HEK293 (cell line): ENCODE results near the gene KCNA4.
A peak's percentile ranks its signal among the peaks of the same experiment; 100 is the strongest.

Source experiments
- CTCF ChIA-PET: fragments of 350-600 bp; formaldehyde crosslinking; extraction: SDS; loops from one replicate; lab custom pipeline; 2021; ENCODE audit warnings: antibody characterized with exemption; lab: Yijun Ruan, JAX
- POLR2A ChIA-PET: fragments of 300-600 bp; formaldehyde crosslinking; extraction: SDS; loops from one replicate; lab custom pipeline; 2020; ENCODE audit warnings: antibody characterized with exemption, inconsistent platforms; lab: Yijun Ruan, JAX
- H3K27ac ChIP-seq: fragments of 200-500 bp; sonication (Bioruptor generic); 2 replicates; pipeline ENCODE4 v1.5.1; 2014; ENCODE audit warnings: low read depth, low read length, control low read depth, inconsistent platforms; ENCODE audit errors: extremely low read depth
- H3K36me3 ChIP-seq, 2 experiments: fragments of 200-500 bp in 1 of 2; sonication (Bioruptor generic) in 1 of 2; 1 replicate in 1 of 2; 2 replicates in 1 of 2; pipeline ENCODE4 v1.5.1; 2014 to 2017; ENCODE audit warnings: inconsistent platforms in 2 of 2, low read length in 2 of 2; ENCODE audit not compliant: control insufficient read depth in 2 of 2, insufficient read depth in 1 of 2
- H3K4me1 ChIP-seq: fragments of 200-500 bp; sonication (Bioruptor generic); 2 replicates; pipeline ENCODE4 v1.5.1; 2014; ENCODE audit warnings: mild to moderate bottlenecking, low read length, inconsistent platforms; ENCODE audit not compliant: control insufficient read depth, insufficient read depth
- H3K4me3 ChIP-seq: 2 replicates; pipeline ENCODE4 v1.5.1; 2011; ENCODE audit warnings: low read depth, mild to moderate bottlenecking, control low read depth, low read length, moderate library complexity
- H3K9me3 ChIP-seq: fragments of 200-500 bp; sonication (Bioruptor generic); 2 replicates; pipeline ENCODE4 v1.5.1; 2014; ENCODE audit warnings: low read depth, low read length, inconsistent platforms; ENCODE audit not compliant: control insufficient read depth, insufficient read depth
- GLIS1 ChIP-seq: fragments of 450-650 bp; formaldehyde crosslinking; IDR thresholded peaks from 2 replicates; pipeline ENCODE4 v1.5.1; 2016; ENCODE audit warnings: missing biosample characterization, missing genetic modification characterization
- GLIS2 ChIP-seq: fragments of 450-650 bp; formaldehyde crosslinking; IDR thresholded peaks from 2 replicates; pipeline ENCODE4 v1.5.1; 2016; ENCODE audit warnings: missing biosample characterization, missing genetic modification characterization
- MEIS1 ChIP-seq: sonication (generic); formaldehyde crosslinking; IDR thresholded peaks from 2 replicates; pipeline ENCODE4 v1.8.1; 2022; ENCODE audit warnings: missing genetic modification reagents, mild to moderate bottlenecking, borderline replicate concordance
- OVOL3 ChIP-seq: fragments of 450-650 bp; formaldehyde crosslinking; IDR thresholded peaks from 2 replicates; pipeline ENCODE4 v1.5.1; 2016; ENCODE audit warnings: missing biosample characterization, missing genetic modification characterization
- PRDM1 ChIP-seq: fragments of 450-650 bp; formaldehyde crosslinking; IDR thresholded peaks from 2 replicates; pipeline ENCODE4; 2016; ENCODE audit warnings: missing biosample characterization, missing genetic modification characterization
- RBAK ChIP-seq: fragments of 450-650 bp; formaldehyde crosslinking; IDR thresholded peaks from 2 replicates; pipeline ENCODE4 v1.5.1; 2016; ENCODE audit warnings: missing biosample characterization, missing genetic modification characterization
- SETDB1 ChIP-seq: IDR thresholded peaks from one replicate; pipeline ENCODE4 v1.6.1; 2017; ENCODE audit warnings: mild to moderate bottlenecking, low read length, moderate library complexity, mixed read lengths; ENCODE audit not compliant: insufficient read length
- ZBTB20 ChIP-seq: fragments of 450-650 bp; formaldehyde crosslinking; IDR thresholded peaks from 2 replicates; pipeline ENCODE4 v1.5.1; 2016; ENCODE audit warnings: missing biosample characterization, missing genetic modification characterization
- ZFHX2 ChIP-seq: fragments of 450-650 bp; formaldehyde crosslinking; conservative IDR thresholded peaks from 2 replicates; pipeline ENCODE4 v1.5.1; 2016; ENCODE audit warnings: missing biosample characterization, missing genetic modification characterization
- ZFP37 ChIP-seq: fragments of 450-650 bp; formaldehyde crosslinking; IDR thresholded peaks from 2 replicates; pipeline ENCODE4 v1.5.1; 2016; ENCODE audit warnings: missing biosample characterization, missing genetic modification characterization
- ZNF114 ChIP-seq: fragments of 450-650 bp; formaldehyde crosslinking; IDR thresholded peaks from 2 replicates; pipeline ENCODE4 v1.5.0; 2017; ENCODE audit warnings: missing biosample characterization, missing genetic modification characterization
- ZNF133 ChIP-seq: fragments of 450-650 bp; formaldehyde crosslinking; IDR thresholded peaks from 2 replicates; pipeline ENCODE4 v1.5.1; 2016; ENCODE audit warnings: missing biosample characterization, missing genetic modification characterization
- ZNF140 ChIP-seq: fragments of 450-650 bp; formaldehyde crosslinking; IDR thresholded peaks from 2 replicates; pipeline ENCODE4 v1.5.1; 2016; ENCODE audit warnings: missing biosample characterization, missing genetic modification characterization
- ZNF157 ChIP-seq: fragments of 450-650 bp; formaldehyde crosslinking; IDR thresholded peaks from 2 replicates; pipeline ENCODE4 v1.5.1; 2016; ENCODE audit warnings: missing biosample characterization, missing genetic modification characterization
- ZNF174 ChIP-seq: fragments of 450-650 bp; formaldehyde crosslinking; IDR thresholded peaks from 2 replicates; pipeline ENCODE4 v1.5.0; 2017; ENCODE audit warnings: missing biosample characterization, mild to moderate bottlenecking, missing genetic modification characterization
- ZNF248 ChIP-seq: fragments of 450-650 bp; formaldehyde crosslinking; IDR thresholded peaks from 2 replicates; pipeline ENCODE4 v1.5.1; 2017; ENCODE audit warnings: missing biosample characterization, missing genetic modification characterization
- ZNF280D ChIP-seq: fragments of 450-650 bp; formaldehyde crosslinking; IDR thresholded peaks from 2 replicates; pipeline ENCODE4 v1.5.1; 2016; ENCODE audit warnings: missing biosample characterization, missing genetic modification characterization
- ZNF335 ChIP-seq: fragments of 450-650 bp; formaldehyde crosslinking; conservative IDR thresholded peaks from 2 replicates; pipeline ENCODE4 v1.5.1; 2016; ENCODE audit warnings: missing biosample characterization, missing genetic modification characterization
- ZNF354C ChIP-seq: fragments of 450-650 bp; formaldehyde crosslinking; IDR thresholded peaks from 2 replicates; pipeline ENCODE4 v1.5.1; 2016; ENCODE audit warnings: missing biosample characterization, missing genetic modification characterization, low read depth, borderline replicate concordance
- ZNF530 ChIP-seq: fragments of 450-650 bp; formaldehyde crosslinking; IDR thresholded peaks from 2 replicates; pipeline ENCODE4 v1.5.1; 2016; ENCODE audit warnings: low read depth, missing biosample characterization, missing genetic modification characterization
- ZNF548 ChIP-seq: fragments of 450-650 bp; formaldehyde crosslinking; IDR thresholded peaks from 2 replicates; pipeline ENCODE4 v1.5.1; 2016; ENCODE audit warnings: missing biosample characterization, missing genetic modification characterization
- ZNF560 ChIP-seq: fragments of 450-650 bp; formaldehyde crosslinking; IDR thresholded peaks from 2 replicates; pipeline ENCODE4 v1.5.1; 2017; ENCODE audit warnings: missing biosample characterization, missing genetic modification characterization, borderline replicate concordance
- ZNF654 ChIP-seq: fragments of 450-650 bp; formaldehyde crosslinking; IDR thresholded peaks from 2 replicates; pipeline ENCODE4 v1.5.1; 2016; ENCODE audit warnings: low read depth, missing biosample characterization, missing genetic modification characterization
- ZNF664 ChIP-seq: fragments of 450-650 bp; formaldehyde crosslinking; IDR thresholded peaks from 2 replicates; pipeline ENCODE4 v1.5.1; 2016; ENCODE audit warnings: missing biosample characterization, missing genetic modification characterization
- ZNF76 ChIP-seq: fragments of 450-650 bp; formaldehyde crosslinking; IDR thresholded peaks from 2 replicates; pipeline ENCODE4; 2016; ENCODE audit warnings: low read depth, missing biosample characterization, missing genetic modification characterization, borderline replicate concordance
- ZSCAN30 ChIP-seq: fragments of 450-650 bp; IDR thresholded peaks from 2 replicates; pipeline ENCODE4 v1.5.1; 2018; ENCODE audit warnings: missing biosample characterization, mild to moderate bottlenecking, missing genetic modification characterization, moderate library complexity
- ZXDB ChIP-seq: fragments of 450-650 bp; formaldehyde crosslinking; IDR thresholded peaks from 2 replicates; pipeline ENCODE4 v1.5.1; 2016; ENCODE audit warnings: missing biosample characterization, missing genetic modification characterization

Gene KCNA4

GRCh38 chr11:30046578-30046945 lies 29.7 kb upstream of the KCNA4 start:
- POLR2A ChIA-PET, result no interaction called here
- CTCF ChIA-PET, result interaction anchor here (0.8 to 2.0 kb wide), 2 partner anchors 21 to 96 kb away, joined by 3 to 10 read pairs; no protein-coding TSS in a partner anchor
- Histone ChIP-seq H3K4me3 (no peak overlapping the region), H3K9me3 (no peaks in the 10 kb centered on the region), H3K27ac (no peak overlapping the region), H3K36me3 (no peaks in the 10 kb centered on the region), H3K4me1 (no peaks in the 10 kb centered on the region)
- TF ChIP-seq ZNF654 (0 out of 2 replicates have a peak, but pooled peaks have one; percentile 9), ZSCAN30 (tag by site-specific recombination) (no peak)

GRCh38 chr11:30045921-30046577 lies 29.2 kb upstream of the KCNA4 start:
- H3K27ac ChIP-seq, result no peak overlapping the region
- no peak overlapping the region for H3K4me3 ChIP-seq
- TF ChIP-seq ZFHX2 (tag by site-specific recombination) (no peak), GLIS1 (tag by site-specific recombination) (peak; percentile 54), ZBTB20 (no peak), ZNF280D (tag by site-specific recombination) (no peak), ZNF530 (no peak)
- no peaks in the 10 kb centered on the region for H3K4me1 ChIP-seq
- no peaks in the 10 kb centered on the region for H3K9me3 ChIP-seq
- CTCF ChIA-PET, result interaction anchor here (0.8 kb wide), 1 partner anchor 21 kb away, joined by 3 read pairs; no protein-coding TSS in a partner anchor
- POLR2A ChIA-PET, result no interaction called here
- H3K36me3 ChIP-seq, result no peaks in the 10 kb centered on the region

- H3K36me3 ChIP-seq, result no peaks in the 10 kb centered on the region
- no peak overlapping the region for H3K27ac ChIP-seq
- H3K4me1 ChIP-seq, result no peaks in the 10 kb centered on the region
- H3K4me3 ChIP-seq, result no peak overlapping the region
- TF ChIP-seq ZNF140 (tag by site-specific recombination) (no peak), ZNF335 (no peak), ZNF133 (tag by site-specific recombination) (no peak), GLIS2 (tag by site-specific recombination) (no peak), MEIS1 (CRISPR knock-in tag) (no peak), ZFP37 (tag by site-specific recombination) (no peak), ZNF354C (tag by site-specific recombination) (no peak), ZNF174 (tag by site-specific recombination) (no peak), SETDB1 (no peak)
- H3K9me3 ChIP-seq, result no peaks in the 10 kb centered on the region
- POLR2A ChIA-PET, result no interaction called here
- CTCF ChIA-PET, result no interaction called here
These were observed 28.3 kb upstream of the KCNA4 start for GRCh38 chr11:30045144-30045543.

- H3K4me1 ChIP-seq, result no peaks in the 10 kb centered on the region
- H3K9me3 ChIP-seq, result no peaks in the 10 kb centered on the region
- no peaks in the 10 kb centered on the region for H3K36me3 ChIP-seq
- no peak overlapping the region for H3K4me3 ChIP-seq
- no peak overlapping the region for H3K27ac ChIP-seq
- ChIA-PET POLR2A (no interaction called here), CTCF (no interaction called here)
- TF ChIP-seq ZFP37 (tag by site-specific recombination) (no peak), ZSCAN30 (tag by site-specific recombination) (no peak), ZNF560 (no peak), ZNF248 (tag by site-specific recombination) (no peak), PRDM1 (tag by site-specific recombination) (no peak), ZNF664 (tag by site-specific recombination) (no peak), OVOL3 (tag by site-specific recombination) (no peak), RBAK (tag by site-specific recombination) (no peak), ZNF76 (tag by site-specific recombination) (no peak), ZXDB (tag by site-specific recombination) (no peak), ZNF354C (tag by site-specific recombination) (no peak), ZNF548 (tag by site-specific recombination) (no peak), ZNF157 (tag by site-specific recombination) (no peak), ZNF114 (no peak)
These were observed 24.3 kb upstream of the KCNA4 start for GRCh38 chr11:30041171-30041570.
